Measurements from ENCODE around the gene G0S2.
A peak's percentile ranks its signal among the peaks of the same experiment; 100 is the strongest.
"Not testable (repeated sequence)": the region's sequence is repeated elsewhere in the genome, so short reads cannot be mapped to it uniquely, and the experiment has no call there.

The G0S2 gene

GRCh38 chr1:209691237-209691636 is 16.0 kb downstream of the G0S2 start:
- Histone ChIP-seq H3K9ac (ENCODE audit: low read depth, low read length) (no peak overlapping the region), H3K36me3 (ENCODE audit: insufficient read depth, low read length) (no peaks in the 10 kb centered on the region), H3K4me1 (ENCODE audit: control insufficient read depth, insufficient read depth, low read length) (peaks cover 12% of the 10 kb centered on the region), H3K9me3 (replicated peaks; ENCODE audit: low read length) (no peaks in the 10 kb centered on the region), H3K4me2 (ENCODE audit: low read length) (no peak overlapping the region), H3K4me3 (ENCODE audit: low read length) (no peak overlapping the region), H3K27me3 (ENCODE audit: control insufficient read depth, insufficient read depth, low read length) (peaks cover 19% of the 10 kb centered on the region)

- H3K4me3 ChIP-seq (ENCODE audit: low read length): no peak overlapping the region
- H3K36me3 ChIP-seq (ENCODE audit: insufficient read depth, low read length): no peaks in the 10 kb centered on the region
- no peaks in the 10 kb centered on the region for H3K9me3 ChIP-seq (replicated peaks; ENCODE audit: low read length)
- H3K4me1 ChIP-seq (ENCODE audit: control insufficient read depth, insufficient read depth, low read length): peaks cover 12% of the 10 kb centered on the region
- H3K9ac ChIP-seq (ENCODE audit: low read depth, low read length): peak overlapping the region; percentile 16
- H3K27me3 ChIP-seq (ENCODE audit: control insufficient read depth, insufficient read depth, low read length): peaks cover 23% of the 10 kb centered on the region
- no peak overlapping the region for H3K4me2 ChIP-seq (ENCODE audit: low read length)
Measured at GRCh38 chr1:209692296-209692695, 17.1 kb downstream of the G0S2 start.

GRCh38 chr1:209692745-209693504 is 17.7 kb downstream of the G0S2 start:
- Histone ChIP-seq H3K9ac (ENCODE audit: low read depth, low read length) (peak overlapping the region; percentile 16), H3K9me3 (replicated peaks; ENCODE audit: low read length) (no peaks in the 10 kb centered on the region), H3K4me3 (ENCODE audit: low read length) (no peak overlapping the region), H3K36me3 (ENCODE audit: insufficient read depth, low read length) (no peaks in the 10 kb centered on the region), H3K4me2 (ENCODE audit: low read length) (no peak overlapping the region), H3K27me3 (ENCODE audit: control insufficient read depth, insufficient read depth, low read length) (peaks cover 24% of the 10 kb centered on the region), H3K4me1 (ENCODE audit: control insufficient read depth, insufficient read depth, low read length) (peaks cover 12% of the 10 kb centered on the region)

- peaks cover 29% of the 10 kb centered on the region for H3K27me3 ChIP-seq (ENCODE audit: control insufficient read depth, insufficient read depth, low read length)
- H3K4me2 ChIP-seq (ENCODE audit: low read length): no peak overlapping the region
- no peak overlapping the region for H3K4me3 ChIP-seq (ENCODE audit: low read length)
- H3K9me3 ChIP-seq (replicated peaks; ENCODE audit: low read length): no peaks in the 10 kb centered on the region
- peaks cover 2% of the 10 kb centered on the region for H3K4me1 ChIP-seq (ENCODE audit: control insufficient read depth, insufficient read depth, low read length)
- no peaks in the 10 kb centered on the region for H3K36me3 ChIP-seq (ENCODE audit: insufficient read depth, low read length)
- H3K9ac ChIP-seq (ENCODE audit: low read depth, low read length): no peak overlapping the region
Measured at GRCh38 chr1:209696673-209697072, 21.5 kb downstream of the G0S2 start.

GRCh38 chr1:209697126-209697525 is 21.9 kb downstream of the G0S2 start:
- H3K27me3 ChIP-seq (ENCODE audit: control insufficient read depth, insufficient read depth, low read length): peaks cover 29% of the 10 kb centered on the region
- no peak overlapping the region for H3K4me2 ChIP-seq (ENCODE audit: low read length)
- H3K4me1 ChIP-seq (ENCODE audit: control insufficient read depth, insufficient read depth, low read length): peaks cover 2% of the 10 kb centered on the region
- no peaks in the 10 kb centered on the region for H3K9me3 ChIP-seq (replicated peaks; ENCODE audit: low read length)
- H3K9ac ChIP-seq (ENCODE audit: low read depth, low read length): no peak overlapping the region
- no peaks in the 10 kb centered on the region for H3K36me3 ChIP-seq (ENCODE audit: insufficient read depth, low read length)
- H3K4me3 ChIP-seq (ENCODE audit: low read length): no peak overlapping the region

- not testable (repeated sequence) for H3K9ac ChIP-seq (ENCODE audit: low read depth, low read length); H3K4me3 ChIP-seq (ENCODE audit: low read length); H3K9me3 ChIP-seq (replicated peaks; ENCODE audit: low read length); H3K4me2 ChIP-seq (ENCODE audit: low read length); H3K36me3 ChIP-seq (ENCODE audit: insufficient read depth, low read length); H3K4me1 ChIP-seq (ENCODE audit: control insufficient read depth, insufficient read depth, low read length)
- peaks cover 19% of the 10 kb centered on the region for H3K27me3 ChIP-seq (ENCODE audit: control insufficient read depth, insufficient read depth, low read length)
Measured at GRCh38 chr1:209700686-209701085, 25.5 kb downstream of the G0S2 start.

GRCh38 chr1:209702832-209703231 is 27.6 kb downstream of the G0S2 start:
- Histone ChIP-seq H3K36me3 (ENCODE audit: insufficient read depth, low read length) (no peaks in the 10 kb centered on the region), H3K4me1 (ENCODE audit: control insufficient read depth, insufficient read depth, low read length) (no peaks in the 10 kb centered on the region), H3K4me2 (ENCODE audit: low read length) (no peak overlapping the region), H3K9me3 (replicated peaks; ENCODE audit: low read length) (no peaks in the 10 kb centered on the region), H3K27me3 (ENCODE audit: control insufficient read depth, insufficient read depth, low read length) (peaks cover 13% of the 10 kb centered on the region), H3K9ac (ENCODE audit: low read depth, low read length) (no peak overlapping the region), H3K4me3 (ENCODE audit: low read length) (no peak overlapping the region)

GRCh38 chr1:209703834-209704504 is 28.8 kb downstream of the G0S2 start:
- no peaks in the 10 kb centered on the region for H3K9me3 ChIP-seq (replicated peaks; ENCODE audit: low read length)

GRCh38 chr1:209704584-209704983 is 29.4 kb downstream of the G0S2 start, which contains the start of gene HSD11B1:
Gene HSD11B1, plus strand, starts transcription at chr1:209704846. Its CDS starts 97 bp downstream, at chr1:209704943.
- no peak within 1 kb of the TSS for H3K4me3 ChIP-seq (ENCODE audit: low read length)
- H3K9ac ChIP-seq (ENCODE audit: low read depth, low read length): no peak within 1 kb of the TSS
- no peak within 1 kb of the TSS for H3K4me2 ChIP-seq (ENCODE audit: low read length)
- H3K27me3 ChIP-seq (ENCODE audit: control insufficient read depth, insufficient read depth, low read length): peaks cover 13% of the 10 kb centered on the region
- H3K36me3 ChIP-seq (ENCODE audit: insufficient read depth, low read length): no peaks in the 10 kb centered on the region
- no peaks in the 10 kb centered on the region for H3K4me1 ChIP-seq (ENCODE audit: control insufficient read depth, insufficient read depth, low read length)
- H3K9me3 ChIP-seq (replicated peaks; ENCODE audit: low read length): no peaks in the 10 kb centered on the region

More at GRCh38 chr1:209703834-209704504, 28.8 kb downstream of the G0S2 start:
- Histone ChIP-seq H3K4me2 (ENCODE audit: low read length) (no peak overlapping the region), H3K36me3 (ENCODE audit: insufficient read depth, low read length) (no peaks in the 10 kb centered on the region), H3K9ac (ENCODE audit: low read depth, low read length) (no peak overlapping the region), H3K4me3 (ENCODE audit: low read length) (no peak overlapping the region), H3K4me1 (ENCODE audit: control insufficient read depth, insufficient read depth, low read length) (no peaks in the 10 kb centered on the region), H3K27me3 (ENCODE audit: control insufficient read depth, insufficient read depth, low read length) (peaks cover 13% of the 10 kb centered on the region)

GRCh38 chr1:209705033-209705598 is 29.9 kb downstream of the G0S2 start:
- Histone ChIP-seq H3K36me3 (ENCODE audit: insufficient read depth, low read length) (no peaks in the 10 kb centered on the region), H3K4me2 (ENCODE audit: low read length) (no peak overlapping the region), H3K4me1 (ENCODE audit: control insufficient read depth, insufficient read depth, low read length) (no peaks in the 10 kb centered on the region), H3K9me3 (replicated peaks; ENCODE audit: low read length) (no peaks in the 10 kb centered on the region), H3K27me3 (ENCODE audit: control insufficient read depth, insufficient read depth, low read length) (peaks cover 13% of the 10 kb centered on the region), H3K4me3 (ENCODE audit: low read length) (no peak overlapping the region), H3K9ac (ENCODE audit: low read depth, low read length) (no peak overlapping the region)

GRCh38 chr1:209706622-209707021 is 31.4 kb downstream of the G0S2 start:
- Histone ChIP-seq H3K9ac (ENCODE audit: low read depth, low read length) (no peak overlapping the region), H3K27me3 (ENCODE audit: control insufficient read depth, insufficient read depth, low read length) (peaks cover 8% of the 10 kb centered on the region), H3K9me3 (replicated peaks; ENCODE audit: low read length) (no peaks in the 10 kb centered on the region), H3K36me3 (ENCODE audit: insufficient read depth, low read length) (no peaks in the 10 kb centered on the region), H3K4me3 (ENCODE audit: low read length) (no peak overlapping the region), H3K4me2 (ENCODE audit: low read length) (no peak overlapping the region), H3K4me1 (ENCODE audit: control insufficient read depth, insufficient read depth, low read length) (no peaks in the 10 kb centered on the region)
